DMS114 treated with DMSO at 0.1 percent for 48 hours (cell line): ENCODE data around the gene SNX3.

Experiments used
- DNase-seq: peaks from one replicate; lab custom pipeline; 2025; ENCODE audit not compliant: unreplicated experiment; lab: John Stamatoyannopoulos, UW

Gene SNX3

GRCh38 chr6:108171291-108171917 lies 89.4 kb downstream of the SNX3 start:
- no peak for DNase-seq

GRCh38 chr6:108170332-108171290 lies 90.2 kb downstream of the SNX3 start:
- DNase-seq = no peak

- no peak for DNase-seq
These were observed 91.1 kb downstream of the SNX3 start for GRCh38 chr6:108169464-108170331.

- no peak for DNase-seq
These were observed 92.1 kb downstream of the SNX3 start for GRCh38 chr6:108168501-108169463.

GRCh38 chr6:108168090-108168463 lies 92.8 kb downstream of the SNX3 start:
- DNase-seq = no peak

- DNase-seq = no peak
These were observed 93.3 kb downstream of the SNX3 start for GRCh38 chr6:108167449-108168089.

GRCh38 chr6:108166664-108167448 lies 94.0 kb downstream of the SNX3 start:
- DNase-seq = no peak

- no peak for DNase-seq
These were observed 94.9 kb downstream of the SNX3 start, which contains the start of gene NR2E1 for GRCh38 chr6:108165714-108166663. TSS of gene NR2E1 (plus strand) at chr6:108166022. CDS start at chr6:108166766, 744 bp downstream.

- no peak for DNase-seq
These were observed 95.8 kb downstream of the SNX3 start for GRCh38 chr6:108164815-108165706.

- DNase-seq = no peak
These were observed 96.4 kb downstream of the SNX3 start for GRCh38 chr6:108164543-108164814.

GRCh38 chr6:108163644-108164542 lies 96.9 kb downstream of the SNX3 start:
- DNase-seq = no peak

GRCh38 chr6:108163267-108163643 lies 97.6 kb downstream of the SNX3 start:
- DNase-seq = no peak

GRCh38 chr6:108161724-108162282 lies 99.0 kb downstream of the SNX3 start:
- no peak for DNase-seq
